Immature natural killer cell (primary cell): Measurements from ENCODE around the gene GIPC1. TPM values are rescaled to one million over a fixed set of nuclear protein-coding genes. Genes with fewer than 3 reads are reported as not detected.
"Not testable (repeated sequence)": the region's sequence is repeated elsewhere in the genome, so short reads cannot be mapped to it uniquely, and the experiment has no call there.

Experiments
- DNase-seq, 3 donors: peaks; one replicate each; pipeline ENCODE4 v3.0.0; 2022; ENCODE audit warnings: mixed read lengths in 1 of 3
- H3K27ac Mint-ChIP-seq, 6 donors: one replicate each; pipeline ENCODE4 v1.8.0; 2020; ENCODE audit warnings: mixed read lengths in 6 of 6, mild to moderate bottlenecking in 5 of 6, inconsistent platforms in 4 of 6, moderate library complexity in 3 of 6
- H3K27me3 Mint-ChIP-seq, 3 donors: one replicate each; pipeline ENCODE4 v1.8.0; 2020 to 2021; ENCODE audit warnings: low read depth in 3 of 3, mild to moderate bottlenecking in 3 of 3, mixed read lengths in 3 of 3, moderate library complexity in 3 of 3, inconsistent platforms in 1 of 3
- H3K36me3 Mint-ChIP-seq, 3 donors: one replicate each; pipeline ENCODE4 v1.8.0; 2020; ENCODE audit warnings: mixed read lengths in 3 of 3, inconsistent platforms in 2 of 3, mild to moderate bottlenecking in 2 of 3
- H3K4me1 Mint-ChIP-seq, 2 donors: one replicate each; pipeline ENCODE4 v1.8.0; 2020; ENCODE audit warnings: inconsistent platforms in 2 of 2, mild to moderate bottlenecking in 2 of 2, mixed read lengths in 2 of 2, moderate library complexity in 1 of 2
- H3K4me3 Mint-ChIP-seq, 5 donors: one replicate each; pipeline ENCODE4 v1.8.0; 2020; ENCODE audit warnings: mild to moderate bottlenecking in 5 of 5, mixed read lengths in 5 of 5, inconsistent platforms in 3 of 5, moderate library complexity in 3 of 5
- H3K9me3 Mint-ChIP-seq, 6 donors: one replicate each; pipeline ENCODE4 v1.8.0; 2020; ENCODE audit warnings: mild to moderate bottlenecking in 6 of 6, mixed read lengths in 6 of 6, inconsistent platforms in 4 of 6, moderate library complexity in 3 of 6
- polyA plus RNA-seq, 3 donors: library from polyadenylated mRNA; unstranded; fragments of 300-500 nt; fragmentation: Illumina TruSeq; gene quantifications; one replicate each; pipeline ENCODE4 v1.2.3, GENCODE V29; 2021

Gene GIPC1
- polyA plus RNA-seq, 3 donors from 2014 or later: 42.0 to 49.0 (median 47.0) TPM

GRCh38 chr19:14514215-14514863, 18.4 kb upstream of the GIPC1 start:
- Mint-ChIP-seq H3K9me3 (peaks cover 0 to 2% (median 0%) of the 10 kb centered on the region in 6 donors), H3K4me1 (peaks cover 35 to 41% of the 10 kb centered on the region in 2 donors), H3K36me3 (peaks cover 17 to 24% (median 20%) of the 10 kb centered on the region in 3 donors), H3K4me3 (peak overlapping the region in 1 of 5 donors; percentile 10), H3K27ac (peak overlapping the region in 5 of 6 donors; percentile 28 to 72 (median 31)), H3K27me3 (peaks cover 11 to 23% (median 23%) of the 10 kb centered on the region in 3 donors)
- DNase-seq: no peak

- H3K27me3 Mint-ChIP-seq: peaks cover 3 to 17% (median 14%) of the 10 kb centered on the region in 3 donors
- H3K36me3 Mint-ChIP-seq: peaks cover 17 to 24% (median 20%) of the 10 kb centered on the region in 3 donors
- H3K27ac Mint-ChIP-seq: no peak overlapping the region
- H3K4me3 Mint-ChIP-seq: no peak overlapping the region
- peaks cover 31 to 32% of the 10 kb centered on the region in 2 donors for H3K4me1 Mint-ChIP-seq
- DNase-seq: no peak
- no peaks in the 10 kb centered on the region for H3K9me3 Mint-ChIP-seq
Measured at GRCh38 chr19:14512406-14512961, 16.6 kb upstream of the GIPC1 start.

DNA sequence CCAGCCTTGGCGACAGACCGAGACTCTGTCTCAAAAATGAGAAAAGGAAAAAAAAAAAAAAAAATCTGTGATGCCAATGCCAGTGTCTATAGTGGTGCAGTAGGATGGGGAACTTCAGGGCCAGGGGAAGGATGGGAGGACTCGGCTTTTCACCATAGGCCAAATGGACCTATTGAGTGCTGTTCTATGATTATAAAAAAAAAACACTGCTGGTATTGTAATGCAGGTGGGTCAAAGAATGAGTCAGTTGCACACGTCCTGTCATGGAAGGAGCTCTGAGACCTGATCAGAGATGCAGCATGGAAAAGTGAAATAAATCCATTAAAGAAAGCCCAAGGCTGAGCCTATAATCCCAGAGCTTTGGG, 15.3 kb upstream of the GIPC1 start:
- H3K9me3 Mint-ChIP-seq: no peaks in the 10 kb centered on the region
- H3K4me1 Mint-ChIP-seq: peaks cover 18 to 27% of the 10 kb centered on the region in 2 donors
- H3K4me3 Mint-ChIP-seq: no peak overlapping the region
- no peak for DNase-seq
- H3K27me3 Mint-ChIP-seq: peaks cover 2 to 5% (median 4%) of the 10 kb centered on the region in 3 donors
- no peak overlapping the region for H3K27ac Mint-ChIP-seq
- H3K36me3 Mint-ChIP-seq: peaks cover 12 to 17% (median 13%) of the 10 kb centered on the region in 3 donors

DNA sequence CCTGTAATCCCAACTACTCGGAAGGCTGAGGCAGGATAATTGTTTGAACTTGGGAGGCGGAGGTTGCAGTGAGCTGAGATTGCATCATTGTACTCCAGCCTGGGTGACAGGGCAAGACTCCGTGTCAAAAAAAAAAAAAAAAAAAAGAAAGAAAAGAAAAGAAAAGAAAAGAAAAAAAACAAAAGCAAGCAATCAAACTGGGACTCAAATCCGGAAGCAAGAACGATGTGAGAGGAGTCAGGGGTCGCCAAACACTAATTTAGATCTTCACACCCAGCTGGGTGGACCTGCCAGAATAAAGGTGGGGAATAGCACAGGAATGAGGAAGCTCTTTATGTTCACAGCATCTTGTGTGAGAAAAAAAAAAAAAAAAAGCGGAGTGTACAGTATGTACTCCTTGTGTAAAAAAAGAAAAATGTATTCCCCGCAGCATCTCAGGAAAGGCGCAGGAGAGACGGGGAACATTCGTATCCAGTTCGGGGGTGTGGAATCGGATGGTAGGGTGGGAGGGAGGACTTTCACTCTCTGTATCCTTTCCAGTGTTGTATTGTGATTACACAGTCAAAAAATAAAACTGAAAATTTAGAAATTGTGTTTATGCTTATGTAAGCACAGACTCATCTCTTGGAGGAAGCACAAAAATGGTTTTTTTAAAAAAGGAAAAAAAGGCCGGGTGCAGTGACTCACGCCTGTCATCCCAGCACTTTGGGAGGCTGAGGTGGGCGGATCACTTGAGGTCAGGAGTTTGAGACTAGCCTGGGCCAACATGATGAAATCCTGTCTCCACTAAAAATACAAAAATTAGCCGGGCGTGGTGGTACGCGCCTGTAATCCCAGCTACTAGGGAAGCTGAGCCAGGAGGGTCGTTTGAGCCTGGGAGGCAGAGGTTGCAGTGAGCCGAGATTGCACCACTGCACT, 14.6 kb upstream of the GIPC1 start:
- H3K27me3 Mint-ChIP-seq: peaks cover 2 to 4% (median 3%) of the 10 kb centered on the region in 3 donors
- no peaks in the 10 kb centered on the region for H3K9me3 Mint-ChIP-seq
- no peak for DNase-seq
- H3K36me3 Mint-ChIP-seq: peaks cover 7 to 11% (median 11%) of the 10 kb centered on the region in 3 donors
- H3K27ac Mint-ChIP-seq: no peak overlapping the region
- H3K4me1 Mint-ChIP-seq: peaks cover 14 to 26% of the 10 kb centered on the region in 2 donors
- no peak overlapping the region for H3K4me3 Mint-ChIP-seq

DNA sequence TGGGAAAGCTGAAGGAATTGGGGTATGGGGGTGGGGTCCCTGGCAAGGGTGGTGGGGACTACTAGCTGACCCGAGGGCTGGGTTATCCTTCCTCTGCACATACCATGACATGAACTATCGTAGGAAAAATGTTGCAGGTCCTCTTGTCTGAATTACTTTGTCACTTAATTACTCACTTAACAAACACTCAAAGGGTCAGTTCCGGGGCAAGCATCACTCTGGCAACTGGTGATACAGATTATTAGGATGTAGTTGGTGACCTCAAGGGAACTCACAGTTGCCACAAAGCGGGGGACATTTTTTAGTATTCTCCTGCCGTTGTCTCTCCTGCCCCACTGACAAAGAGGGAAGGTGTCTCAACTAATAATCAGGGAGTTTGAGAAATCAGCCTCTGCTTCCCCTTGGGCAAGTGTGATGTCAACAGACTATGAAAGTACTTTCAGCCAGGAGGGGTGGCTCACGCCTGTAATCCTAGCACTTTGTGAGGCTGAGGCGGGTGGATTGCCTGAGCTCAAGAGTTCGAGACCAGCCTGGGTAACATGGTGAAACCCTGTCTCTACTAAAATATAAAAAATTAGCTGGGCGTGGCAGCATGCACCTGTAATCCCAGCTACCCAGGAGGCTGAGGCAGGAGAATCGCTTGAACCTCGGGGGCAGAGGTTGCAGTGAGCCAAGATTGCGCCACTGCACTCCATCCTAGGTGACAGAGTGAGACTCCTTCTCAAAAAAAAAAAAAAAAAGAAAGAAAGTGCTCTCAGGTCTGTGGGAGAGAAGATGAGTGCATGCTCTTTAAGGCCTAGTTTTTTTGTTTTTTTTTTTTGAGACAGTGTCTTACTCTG, 12.0 kb upstream of the GIPC1 start:
- H3K27me3 Mint-ChIP-seq: peaks cover 0 to 11% (median 3%) of the 10 kb centered on the region in 3 donors
- peak overlapping the region in 1 of 5 donors; percentile 15 for H3K4me3 Mint-ChIP-seq
- H3K4me1 Mint-ChIP-seq: peaks cover 6 to 18% of the 10 kb centered on the region in 2 donors
- peak overlapping the region in 1 of 6 donors; percentile 72 for H3K27ac Mint-ChIP-seq
- H3K36me3 Mint-ChIP-seq: no peaks in the 10 kb centered on the region
- no peaks in the 10 kb centered on the region for H3K9me3 Mint-ChIP-seq
- no peak for DNase-seq

DNA sequence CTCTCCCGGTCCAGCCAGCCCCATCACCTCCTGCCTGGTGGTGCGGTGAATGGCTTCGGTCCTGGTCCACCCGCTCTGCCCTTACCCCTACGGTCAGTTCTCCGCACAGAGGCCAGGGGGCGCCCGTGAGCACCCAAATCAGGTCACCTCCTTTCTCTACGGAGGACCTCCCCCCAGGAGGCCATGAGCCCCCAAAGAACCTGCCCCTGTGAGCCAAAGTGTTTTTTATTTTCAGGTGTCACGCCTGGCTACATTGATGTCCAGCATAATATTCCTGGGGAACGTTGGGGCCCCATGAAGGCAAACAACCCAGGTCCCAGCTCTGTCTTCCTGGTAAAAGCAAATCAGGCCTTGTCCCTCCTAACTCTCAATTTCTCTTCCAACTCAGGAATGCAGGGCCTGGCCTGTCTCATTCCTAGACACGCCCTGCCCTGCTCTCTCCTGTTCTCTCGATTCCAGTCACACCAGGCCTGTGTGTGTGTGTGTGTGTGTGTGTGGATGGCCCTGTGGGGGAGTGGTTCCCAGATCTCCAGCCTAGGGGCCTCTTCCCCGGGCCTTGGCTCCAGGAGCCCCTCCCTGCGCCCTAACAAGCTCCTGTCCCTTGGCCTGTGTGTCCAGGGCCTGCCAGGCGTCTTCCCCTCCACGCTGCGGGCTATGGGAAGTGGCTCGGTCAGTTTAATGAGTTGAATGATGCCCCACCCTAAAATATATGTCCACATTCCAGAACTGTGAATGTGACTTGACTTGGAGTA, 9.7 kb upstream of the GIPC1 start:
- peak; percentile 64 to 72 (median 66) for DNase-seq
- H3K36me3 Mint-ChIP-seq: no peaks in the 10 kb centered on the region
- peaks cover 0 to 11% (median 3%) of the 10 kb centered on the region in 3 donors for H3K27me3 Mint-ChIP-seq
- H3K9me3 Mint-ChIP-seq: no peaks in the 10 kb centered on the region
- peaks cover 6 to 18% of the 10 kb centered on the region in 2 donors for H3K4me1 Mint-ChIP-seq
- peak overlapping the region in 2 of 5 donors; percentile 18 to 34 for H3K4me3 Mint-ChIP-seq
- peak overlapping the region in 2 of 6 donors; percentile 71 for H3K27ac Mint-ChIP-seq

GRCh38 chr19:14504575-14504974, 8.6 kb upstream of the GIPC1 start:
- H3K36me3 Mint-ChIP-seq, H3K27ac Mint-ChIP-seq, H3K4me3 Mint-ChIP-seq, H3K9me3 Mint-ChIP-seq, DNase-seq: not testable (repeated sequence)
- Mint-ChIP-seq H3K27me3 (peaks cover 0 to 11% (median 3%) of the 10 kb centered on the region in 3 donors), H3K4me1 (peaks cover 6 to 18% of the 10 kb centered on the region in 2 donors)

- Mint-ChIP-seq H3K27me3 (peaks cover 0 to 11% (median 3%) of the 10 kb centered on the region in 3 donors), H3K36me3 (no peaks in the 10 kb centered on the region), H3K4me1 (peaks cover 6 to 18% of the 10 kb centered on the region in 2 donors), H3K9me3 (no peaks in the 10 kb centered on the region), H3K4me3 (no peak overlapping the region), H3K27ac (no peak overlapping the region)
- DNase-seq: no peak
Measured at GRCh38 chr19:14503285-14503684, 7.4 kb upstream of the GIPC1 start.

- Mint-ChIP-seq H3K4me3 (no peak overlapping the region), H3K27ac (no peak overlapping the region), H3K36me3 (no peaks in the 10 kb centered on the region), H3K27me3 (peaks cover 0 to 11% (median 3%) of the 10 kb centered on the region in 3 donors), H3K4me1 (peaks cover 6 to 16% of the 10 kb centered on the region in 2 donors), H3K9me3 (no peaks in the 10 kb centered on the region)
- DNase-seq: no peak
Measured at GRCh38 chr19:14502334-14503092, 6.6 kb upstream of the GIPC1 start.

DNA sequence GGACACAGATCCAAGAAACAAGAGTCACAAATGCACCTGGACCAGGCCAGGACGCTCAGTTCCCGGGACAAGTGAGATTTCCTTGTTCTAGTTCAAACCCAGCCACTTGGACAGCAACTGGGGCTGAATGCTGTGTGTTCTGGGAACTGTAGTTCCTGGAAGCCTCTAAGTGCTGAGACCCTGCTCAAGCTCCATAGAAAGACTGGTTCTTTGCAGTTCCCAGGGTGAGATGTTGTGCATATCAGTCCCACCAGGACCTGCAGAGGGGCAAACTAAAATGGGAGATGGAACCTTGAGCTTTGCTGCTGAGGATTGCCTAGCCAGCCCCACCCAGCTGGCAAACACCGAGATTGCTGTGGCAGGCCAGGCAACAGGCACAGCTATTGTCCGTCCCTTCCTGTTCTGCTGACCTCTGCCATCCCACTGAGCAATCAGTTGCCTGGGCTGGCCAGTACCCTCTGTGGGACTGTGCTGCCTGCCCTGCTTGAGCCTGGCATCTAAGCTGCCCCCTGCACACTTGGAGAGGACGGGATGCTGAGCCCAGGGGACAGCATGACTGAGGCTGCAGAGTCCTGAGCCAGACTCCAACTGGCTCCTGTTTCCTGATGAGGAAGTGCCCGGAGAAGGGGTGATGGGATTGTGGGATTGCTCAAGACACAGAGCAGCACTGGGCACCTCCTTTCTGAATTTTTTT, 1.4 kb upstream of the GIPC1 start:
- Mint-ChIP-seq H3K9me3 (no peaks in the 10 kb centered on the region), H3K4me1 (peaks cover 24 to 25% of the 10 kb centered on the region in 2 donors), H3K4me3 (peak overlapping the region in 4 of 5 donors; percentile 71 to 85 (median 82)), H3K36me3 (no peaks in the 10 kb centered on the region), H3K27me3 (peaks cover 0 to 4% (median 0%) of the 10 kb centered on the region in 3 donors), H3K27ac (peak overlapping the region in 3 of 6 donors; percentile 24 to 90 (median 65))
- no peak for DNase-seq

DNA sequence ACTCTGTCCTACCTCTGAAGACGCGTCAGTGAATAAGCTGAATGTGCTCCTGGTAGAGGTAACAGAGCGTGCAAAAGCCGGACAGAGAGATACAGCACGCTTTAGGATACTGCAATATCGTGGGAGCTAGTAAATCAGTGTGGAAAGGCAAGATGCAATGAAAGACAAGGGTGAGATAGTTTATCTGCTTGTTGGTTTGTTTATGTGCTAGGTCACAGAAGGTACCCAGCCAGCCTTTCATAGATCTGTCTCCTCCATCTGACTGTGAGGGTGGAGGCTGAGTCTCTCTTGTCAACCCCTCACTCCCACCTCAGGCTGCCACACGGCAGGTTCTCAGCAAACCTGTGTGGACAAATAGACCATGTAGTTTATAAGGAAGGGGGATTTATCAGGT, 904 bp upstream of the GIPC1 start:
- no peaks in the 10 kb centered on the region for H3K36me3 Mint-ChIP-seq
- peaks cover 24 to 25% of the 10 kb centered on the region in 2 donors for H3K4me1 Mint-ChIP-seq
- H3K27me3 Mint-ChIP-seq: peaks cover 0 to 4% (median 0%) of the 10 kb centered on the region in 3 donors
- DNase-seq: no peak
- peak overlapping the region; percentile 65 to 90 (median 82) for H3K27ac Mint-ChIP-seq
- H3K9me3 Mint-ChIP-seq: no peaks in the 10 kb centered on the region
- peak overlapping the region; percentile 71 to 85 (median 81) for H3K4me3 Mint-ChIP-seq
